Effector memory CD4-positive, alpha-beta T cell (primary cell): Measurements from ENCODE around the gene LRRC32.

ENCODE experiments used
- DNase-seq, 3 donors: peaks; one replicate each; pipeline ENCODE4 v3.0.0-alpha.2; 2020
- H3K27ac ChIP-seq: 2 replicates; pipeline ENCODE4 v1.7.0; 2013; ENCODE audit warnings: mild to moderate bottlenecking, low read length, moderate library complexity; ENCODE audit not compliant: insufficient read depth, poor library complexity, severe bottlenecking
- H3K27me3 ChIP-seq: replicated peaks from 2 replicates; pipeline ENCODE4 v1.7.0; 2013; ENCODE audit warnings: mild to moderate bottlenecking, low read length; ENCODE audit not compliant: insufficient read depth, control insufficient read depth, poor library complexity, severe bottlenecking
- H3K36me3 ChIP-seq: 2 replicates; pipeline ENCODE4 v1.7.0; 2013; ENCODE audit warnings: mild to moderate bottlenecking, low read length, moderate library complexity; ENCODE audit not compliant: control insufficient read depth, insufficient read depth
- H3K4me1 ChIP-seq: 2 replicates; pipeline ENCODE4 v1.7.0; 2013; ENCODE audit warnings: low read length, mild to moderate bottlenecking; ENCODE audit not compliant: control insufficient read depth, insufficient read depth, poor library complexity, severe bottlenecking
- H3K4me3 ChIP-seq: 2 replicates; pipeline ENCODE4 v1.7.0; 2013; ENCODE audit warnings: low read length, low read depth, mild to moderate bottlenecking; ENCODE audit not compliant: insufficient read depth, poor library complexity, severe bottlenecking
- H3K9me3 ChIP-seq: 2 replicates; pipeline ENCODE4 v1.7.0; 2013; ENCODE audit warnings: mild to moderate bottlenecking, low read length, moderate library complexity; ENCODE audit not compliant: control insufficient read depth

Gene LRRC32

DNA sequence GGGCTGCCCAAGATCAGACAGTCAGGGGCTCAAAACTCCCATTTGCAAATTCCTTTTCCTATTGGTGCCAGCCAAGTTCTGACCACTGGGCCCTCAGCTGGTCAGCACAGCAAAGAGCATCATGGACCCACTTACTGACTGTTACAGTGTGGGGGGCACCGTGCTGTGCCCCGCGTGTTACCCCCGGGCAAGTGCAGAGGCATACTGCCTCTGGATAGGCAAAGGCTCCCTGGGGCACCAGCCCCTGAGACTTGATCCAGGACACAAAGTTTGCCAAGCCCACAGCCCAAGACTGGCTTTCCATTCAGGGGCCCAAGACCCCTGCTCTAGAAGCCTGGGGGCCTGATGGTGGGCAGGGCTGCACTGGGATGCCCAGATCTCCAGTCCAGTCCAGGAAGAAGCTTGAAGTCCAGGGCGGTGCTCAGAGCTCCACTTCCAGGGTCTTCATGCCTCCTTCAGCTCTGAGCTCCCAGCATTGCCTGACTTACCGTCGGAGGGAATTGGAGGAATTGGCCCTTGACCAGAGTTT, 6.6 kb downstream of the LRRC32 start:
- H3K36me3 ChIP-seq: no peaks in the 10 kb centered on the region
- peaks cover 9% of the 10 kb centered on the region for H3K4me1 ChIP-seq
- no peaks in the 10 kb centered on the region for H3K27me3 ChIP-seq
- no peak for DNase-seq
- no peak overlapping the region for H3K27ac ChIP-seq
- H3K4me3 ChIP-seq: no peak overlapping the region
- H3K9me3 ChIP-seq: no peaks in the 10 kb centered on the region

GRCh38 chr11:76663486-76663810, 7.1 kb downstream of the LRRC32 start:
- H3K9me3 ChIP-seq: no peaks in the 10 kb centered on the region
- no peaks in the 10 kb centered on the region for H3K36me3 ChIP-seq
- H3K4me1 ChIP-seq: peaks cover 9% of the 10 kb centered on the region
- no peaks in the 10 kb centered on the region for H3K27me3 ChIP-seq
- no peak overlapping the region for H3K4me3 ChIP-seq
- no peak overlapping the region for H3K27ac ChIP-seq
- no peak for DNase-seq

GRCh38 chr11:76662656-76663485, 7.7 kb downstream of the LRRC32 start:
- H3K27me3 ChIP-seq: no peaks in the 10 kb centered on the region
- peaks cover 9% of the 10 kb centered on the region for H3K4me1 ChIP-seq
- no peaks in the 10 kb centered on the region for H3K36me3 ChIP-seq
- no peak overlapping the region for H3K4me3 ChIP-seq
- no peaks in the 10 kb centered on the region for H3K9me3 ChIP-seq
- DNase-seq: no peak
- no peak overlapping the region for H3K27ac ChIP-seq

DNA sequence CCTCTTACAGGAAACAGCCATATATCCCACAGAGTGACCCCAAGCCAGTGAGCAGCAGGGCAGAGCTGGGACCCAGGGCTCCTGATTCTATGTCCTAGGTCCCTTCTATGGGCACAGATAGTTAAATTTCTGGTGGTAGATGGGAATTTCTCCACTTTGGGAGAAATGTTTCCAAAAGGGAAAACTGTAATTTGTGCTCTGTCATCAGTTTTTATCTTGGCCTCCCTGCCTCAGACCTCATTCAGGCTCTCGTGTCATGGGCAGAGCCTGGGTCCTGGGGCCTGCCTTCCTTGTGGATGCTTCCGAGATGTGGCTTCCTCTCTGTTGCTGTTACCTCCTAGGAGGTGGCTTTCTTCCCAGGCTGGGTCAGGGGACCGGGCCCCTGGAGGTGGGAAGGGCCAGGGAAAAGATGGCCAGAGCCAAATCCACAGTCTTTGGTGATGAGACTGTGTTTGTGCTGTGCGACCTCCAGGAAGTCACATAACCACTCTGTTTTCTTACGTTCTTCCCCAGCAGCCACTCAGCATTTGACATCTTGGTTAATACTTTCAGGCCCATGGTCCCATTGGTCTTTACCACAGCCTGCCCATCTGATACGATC, 8.6 kb downstream of the LRRC32 start:
- no peak overlapping the region for H3K27ac ChIP-seq
- H3K4me3 ChIP-seq: no peak overlapping the region
- H3K36me3 ChIP-seq: no peaks in the 10 kb centered on the region
- DNase-seq: no peak
- H3K27me3 ChIP-seq: no peaks in the 10 kb centered on the region
- H3K4me1 ChIP-seq: peaks cover 9% of the 10 kb centered on the region
- no peaks in the 10 kb centered on the region for H3K9me3 ChIP-seq

DNA sequence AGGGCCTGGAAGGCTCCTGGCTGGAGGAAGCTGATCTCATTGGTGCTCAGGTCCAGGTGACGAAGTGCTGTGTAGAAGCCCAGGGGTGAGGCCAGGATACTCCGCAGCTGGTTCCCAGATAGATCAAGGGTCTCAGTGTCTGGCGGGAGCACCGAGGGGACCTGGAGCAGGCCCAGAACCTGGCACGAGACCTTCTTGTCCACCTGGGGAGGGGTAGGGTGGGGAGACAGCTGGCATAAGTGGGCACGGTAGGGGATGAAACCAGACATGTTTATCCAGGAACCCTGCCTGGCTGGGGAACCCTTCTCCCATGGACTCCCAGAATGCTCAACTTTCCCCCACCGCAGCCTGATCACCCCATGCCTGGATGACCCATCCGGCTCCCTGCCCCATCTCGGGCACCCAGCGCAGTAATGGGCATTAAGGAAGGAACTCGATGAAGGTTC, 9.2 kb downstream of the LRRC32 start:
- no peak for DNase-seq
- Histone ChIP-seq H3K4me1 (peaks cover 9% of the 10 kb centered on the region), H3K27ac (no peak overlapping the region), H3K36me3 (no peaks in the 10 kb centered on the region), H3K27me3 (no peaks in the 10 kb centered on the region), H3K9me3 (no peaks in the 10 kb centered on the region), H3K4me3 (no peak overlapping the region)

- Histone ChIP-seq H3K36me3 (no peaks in the 10 kb centered on the region), H3K4me1 (peaks cover 9% of the 10 kb centered on the region), H3K4me3 (no peak overlapping the region), H3K27ac (no peak overlapping the region), H3K9me3 (no peaks in the 10 kb centered on the region), H3K27me3 (no peaks in the 10 kb centered on the region)
- no peak for DNase-seq
These were observed 9.8 kb downstream of the LRRC32 start for GRCh38 chr11:76660533-76661305.

DNA sequence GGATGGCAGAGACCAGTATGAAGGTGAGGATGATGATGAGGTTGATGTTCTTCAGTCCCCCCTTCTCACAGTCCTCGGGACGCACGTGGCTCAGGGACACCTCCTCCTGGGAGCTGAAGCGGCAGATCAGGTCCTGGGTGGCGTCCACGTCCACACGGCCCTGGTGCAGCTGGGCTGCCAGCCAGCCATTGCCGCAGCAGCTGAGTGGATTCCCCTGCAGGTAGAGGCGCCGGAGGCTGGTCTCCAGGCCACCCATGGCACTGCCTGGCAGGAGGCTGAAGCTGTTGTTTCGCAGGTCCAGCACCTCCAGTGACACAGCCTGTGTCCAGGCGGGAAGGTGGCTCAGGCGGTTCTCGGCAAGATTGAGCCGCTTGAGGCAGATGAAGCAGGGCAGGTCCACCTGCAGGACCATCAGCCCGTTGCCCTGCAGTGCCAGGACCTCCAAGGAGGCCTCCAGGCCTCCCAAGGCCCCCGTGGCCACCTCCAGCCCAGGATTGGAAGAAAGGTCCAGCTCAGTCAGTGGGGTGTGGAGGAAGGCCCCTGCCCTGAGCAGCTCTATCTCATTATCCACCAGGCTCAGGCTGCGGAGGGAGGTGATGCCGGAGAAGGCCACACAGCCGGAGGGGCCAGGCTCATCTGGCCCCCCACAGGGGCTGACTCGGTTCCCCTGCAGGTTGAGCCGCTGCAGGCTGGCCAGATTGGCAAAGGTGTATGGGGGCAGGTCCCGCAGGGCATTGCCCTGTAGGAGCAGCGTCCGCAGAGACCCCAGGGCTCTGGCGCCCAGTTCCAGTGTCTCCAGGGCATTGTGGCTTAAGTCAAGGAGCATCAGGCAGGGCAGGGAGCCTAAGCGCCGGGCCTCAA, 10.6 kb downstream of the LRRC32 start:
- Histone ChIP-seq H3K27me3 (no peaks in the 10 kb centered on the region), H3K4me1 (peaks cover 8% of the 10 kb centered on the region), H3K27ac (no peak overlapping the region), H3K4me3 (no peak overlapping the region), H3K9me3 (no peaks in the 10 kb centered on the region), H3K36me3 (no peaks in the 10 kb centered on the region)
- DNase-seq: no peak

DNA sequence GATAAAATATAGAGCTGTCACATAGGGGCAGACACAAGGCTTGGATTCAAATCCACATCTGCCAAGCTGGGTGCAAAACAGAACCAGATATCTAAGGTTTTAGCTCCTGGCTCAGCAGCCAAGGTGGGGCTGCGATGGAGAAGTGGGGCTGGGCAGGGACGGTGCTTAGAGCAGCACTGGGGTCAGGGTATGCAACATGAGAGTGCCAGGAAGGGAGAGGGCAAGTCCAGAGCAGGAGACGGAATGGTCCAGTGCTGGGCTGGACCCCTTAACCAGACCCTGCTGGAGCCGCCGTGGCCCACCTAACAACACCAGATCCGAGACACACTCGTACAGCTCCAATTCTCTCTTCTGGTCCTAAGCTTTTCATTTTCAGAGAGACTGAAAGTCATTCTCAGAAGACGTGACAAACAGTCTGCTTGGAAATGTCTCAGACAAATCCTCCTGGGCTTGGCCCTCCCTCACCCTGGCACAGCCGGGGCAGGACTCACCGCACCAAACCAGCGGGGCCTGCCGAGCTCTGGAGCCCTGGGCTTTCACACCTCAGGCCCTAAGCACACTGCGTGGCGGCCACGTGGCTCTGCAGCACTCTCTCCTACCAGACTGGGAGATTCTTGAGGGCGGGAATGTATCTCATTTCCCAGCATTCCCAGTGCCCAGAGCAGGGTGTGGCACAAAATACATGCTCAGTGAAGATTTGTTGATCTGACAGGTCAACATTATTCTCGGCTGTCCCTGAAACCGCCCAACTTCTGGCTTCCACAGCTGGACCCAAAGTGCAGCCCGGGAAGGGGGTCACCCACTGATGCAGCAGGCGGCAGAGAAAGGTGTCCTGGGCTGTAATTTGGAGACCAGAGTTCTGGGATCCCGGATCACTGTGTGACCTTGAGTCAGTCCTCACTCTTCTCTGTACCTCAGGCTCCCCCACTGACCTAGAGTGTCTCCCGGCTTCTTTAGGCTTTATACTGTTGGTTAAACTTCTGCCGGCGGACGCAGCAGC, 11.6 kb downstream of the LRRC32 start:
- no peak overlapping the region for H3K27ac ChIP-seq
- H3K36me3 ChIP-seq: no peaks in the 10 kb centered on the region
- no peaks in the 10 kb centered on the region for H3K9me3 ChIP-seq
- H3K27me3 ChIP-seq: no peaks in the 10 kb centered on the region
- H3K4me3 ChIP-seq: no peak overlapping the region
- no peaks in the 10 kb centered on the region for H3K4me1 ChIP-seq
- no peak for DNase-seq

DNA sequence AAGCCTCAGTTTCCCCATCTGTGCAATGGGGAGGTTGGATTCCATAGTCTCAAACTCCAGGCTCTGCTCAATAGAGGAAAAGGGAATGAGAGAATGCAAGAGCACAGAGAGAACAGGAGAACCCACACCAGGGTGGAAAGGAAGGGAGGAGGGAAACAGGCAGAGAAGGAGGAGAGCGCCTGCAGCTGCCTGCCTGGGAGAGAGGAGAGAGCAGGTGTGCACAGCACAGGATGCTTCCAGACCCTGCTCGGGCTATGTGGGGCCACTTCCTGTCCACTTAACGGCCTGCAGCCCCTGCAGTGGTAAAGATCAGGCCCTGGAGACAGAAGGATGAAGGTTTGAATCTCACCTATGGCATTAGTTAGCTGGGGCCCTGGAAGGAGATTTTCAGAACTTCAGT, 12.3 kb downstream of the LRRC32 start:
- Histone ChIP-seq H3K4me1 (no peaks in the 10 kb centered on the region), H3K27me3 (no peaks in the 10 kb centered on the region), H3K4me3 (no peak overlapping the region), H3K9me3 (no peaks in the 10 kb centered on the region), H3K36me3 (no peaks in the 10 kb centered on the region), H3K27ac (no peak overlapping the region)
- no peak for DNase-seq
